HG03159 (cell line): ENCODE data around the gene CETP.

Experiments
- ATAC-seq: cut with Tn5 transposase; IDR thresholded peaks from one replicate; pipeline ENCODE4 v1.9.1; 2021; ENCODE audit warnings: mild to moderate bottlenecking, moderate library complexity; ENCODE audit not compliant: unreplicated experiment

CETP gene, protein sequence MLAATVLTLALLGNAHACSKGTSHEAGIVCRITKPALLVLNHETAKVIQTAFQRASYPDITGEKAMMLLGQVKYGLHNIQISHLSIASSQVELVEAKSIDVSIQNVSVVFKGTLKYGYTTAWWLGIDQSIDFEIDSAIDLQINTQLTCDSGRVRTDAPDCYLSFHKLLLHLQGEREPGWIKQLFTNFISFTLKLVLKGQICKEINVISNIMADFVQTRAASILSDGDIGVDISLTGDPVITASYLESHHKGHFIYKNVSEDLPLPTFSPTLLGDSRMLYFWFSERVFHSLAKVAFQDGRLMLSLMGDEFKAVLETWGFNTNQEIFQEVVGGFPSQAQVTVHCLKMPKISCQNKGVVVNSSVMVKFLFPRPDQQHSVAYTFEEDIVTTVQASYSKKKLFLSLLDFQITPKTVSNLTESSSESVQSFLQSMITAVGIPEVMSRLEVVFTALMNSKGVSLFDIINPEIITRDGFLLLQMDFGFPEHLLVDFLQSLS

DNA sequence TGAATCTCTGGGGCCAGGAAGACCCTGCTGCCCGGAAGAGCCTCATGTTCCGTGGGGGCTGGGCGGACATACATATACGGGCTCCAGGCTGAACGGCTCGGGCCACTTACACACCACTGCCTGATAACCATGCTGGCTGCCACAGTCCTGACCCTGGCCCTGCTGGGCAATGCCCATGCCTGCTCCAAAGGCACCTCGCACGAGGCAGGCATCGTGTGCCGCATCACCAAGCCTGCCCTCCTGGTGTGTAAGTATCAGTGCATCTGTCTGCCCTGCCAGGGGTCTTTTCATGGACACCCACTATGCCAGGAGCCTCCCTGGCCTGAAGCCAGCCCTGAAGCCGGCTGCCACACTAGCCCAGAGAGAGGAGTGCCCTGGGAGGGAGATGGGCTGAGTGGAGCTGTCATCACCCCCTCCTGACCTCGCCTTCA is at the start of gene CETP:
Gene CETP, plus strand, starts transcription at position 100 of the 431 bp plus-strand sequence. Its CDS starts 30 bp downstream, at position 130.
- ATAC-seq: no peak

DNA sequence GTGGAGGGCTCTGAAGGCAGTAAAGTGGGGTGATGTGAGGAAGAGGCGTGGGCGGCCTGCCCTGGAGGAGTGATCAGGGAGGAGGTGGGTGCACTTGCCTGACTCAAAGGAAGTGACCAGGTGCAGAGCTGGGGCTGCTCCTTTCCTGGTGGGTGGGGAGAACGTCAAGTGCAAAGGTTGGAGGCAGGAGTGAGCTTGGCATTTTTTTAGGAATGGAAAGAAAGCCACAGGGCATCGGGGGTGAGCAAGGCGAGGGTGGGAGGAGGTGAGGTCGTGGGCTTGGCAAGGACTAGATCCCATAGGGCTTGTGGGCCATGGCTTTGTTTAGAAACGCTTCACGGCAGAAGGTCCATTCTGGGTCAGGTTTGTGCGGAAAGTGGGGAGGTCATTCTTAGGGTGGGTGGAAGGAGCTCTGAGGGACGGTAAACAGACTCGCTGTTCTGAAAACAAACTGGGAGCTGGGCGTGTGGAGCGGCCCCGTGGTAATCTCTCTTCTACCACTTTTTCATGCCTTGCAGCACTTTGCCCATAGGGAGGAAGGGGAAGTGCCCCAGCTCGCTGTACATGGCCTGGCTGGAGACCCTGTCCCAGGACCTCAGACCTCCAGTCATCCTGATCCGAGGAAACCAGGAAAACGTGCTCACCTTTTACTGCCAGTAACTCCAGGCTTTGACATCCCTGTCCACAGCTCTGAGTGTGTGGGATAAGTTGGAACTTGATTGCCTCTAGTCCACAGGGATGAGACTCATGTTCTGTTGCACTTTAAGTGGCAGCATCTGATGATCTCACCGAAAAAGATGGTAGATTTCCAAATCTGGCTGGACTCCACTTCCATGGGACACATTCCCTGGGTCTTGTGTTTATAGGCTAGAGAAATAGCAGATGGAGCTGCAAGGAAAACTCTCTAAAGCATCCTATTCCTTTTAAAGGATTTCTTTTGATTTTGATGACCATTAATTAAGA is 48.7 kb upstream of the CETP start:
- no peak for ATAC-seq

DNA sequence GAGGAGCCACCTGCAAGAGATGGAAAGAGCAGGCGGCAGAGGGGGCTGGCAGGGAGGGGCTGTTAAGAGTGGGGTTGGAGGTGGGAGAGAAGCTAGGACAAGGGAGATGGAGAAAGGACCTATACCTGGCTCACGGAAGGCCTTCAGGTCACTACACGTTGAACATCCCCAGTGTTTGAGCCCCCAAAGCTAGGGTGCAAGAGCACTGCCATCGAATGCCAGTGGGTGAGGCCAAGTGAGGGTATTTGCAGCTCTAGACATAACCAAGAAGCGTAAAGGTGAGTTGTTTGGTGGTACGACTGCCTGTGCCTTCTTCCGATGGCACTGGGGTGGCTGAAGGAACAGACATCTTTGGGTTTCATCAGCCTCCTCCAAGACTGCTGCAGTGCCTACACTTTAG is 46.9 kb upstream of the CETP start:
- no peak for ATAC-seq

DNA sequence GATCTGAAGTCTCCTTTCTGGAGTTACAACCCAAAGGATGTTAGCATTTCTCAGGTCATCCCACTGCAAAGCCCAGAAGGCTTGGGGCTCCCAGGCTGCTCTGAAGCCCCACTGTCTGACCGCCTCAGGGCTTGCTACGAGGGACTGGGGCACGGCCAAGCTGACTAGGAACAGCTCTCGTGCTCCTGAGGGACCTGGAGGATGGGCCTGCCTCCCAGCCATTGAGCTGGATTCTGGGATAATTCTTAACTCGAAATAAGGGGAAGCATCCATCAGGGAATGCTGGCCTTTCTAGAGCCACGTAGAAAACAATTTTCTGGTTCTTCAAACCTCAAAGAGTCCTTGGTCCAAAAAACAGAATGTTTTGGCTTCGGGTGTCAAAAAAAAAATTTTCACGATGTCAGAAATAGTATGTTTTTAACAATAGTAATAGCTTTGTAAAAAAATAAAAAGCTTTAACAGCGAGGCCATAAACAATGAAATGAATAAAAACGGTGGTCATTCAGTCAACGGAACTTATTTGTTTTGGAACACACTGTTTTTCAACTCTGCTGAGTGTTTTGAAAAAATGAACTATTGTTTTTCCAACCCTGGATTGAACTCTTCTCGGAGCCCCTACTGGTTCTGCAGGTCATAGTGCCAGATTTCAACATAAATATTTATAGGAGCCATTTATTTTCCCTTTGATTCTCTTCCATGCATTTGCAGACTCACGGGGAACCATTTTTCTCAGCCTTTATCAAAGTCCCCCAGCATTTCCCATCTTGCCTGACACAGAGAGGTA is 46.2 kb upstream of the CETP start:
- no peak for ATAC-seq

DNA sequence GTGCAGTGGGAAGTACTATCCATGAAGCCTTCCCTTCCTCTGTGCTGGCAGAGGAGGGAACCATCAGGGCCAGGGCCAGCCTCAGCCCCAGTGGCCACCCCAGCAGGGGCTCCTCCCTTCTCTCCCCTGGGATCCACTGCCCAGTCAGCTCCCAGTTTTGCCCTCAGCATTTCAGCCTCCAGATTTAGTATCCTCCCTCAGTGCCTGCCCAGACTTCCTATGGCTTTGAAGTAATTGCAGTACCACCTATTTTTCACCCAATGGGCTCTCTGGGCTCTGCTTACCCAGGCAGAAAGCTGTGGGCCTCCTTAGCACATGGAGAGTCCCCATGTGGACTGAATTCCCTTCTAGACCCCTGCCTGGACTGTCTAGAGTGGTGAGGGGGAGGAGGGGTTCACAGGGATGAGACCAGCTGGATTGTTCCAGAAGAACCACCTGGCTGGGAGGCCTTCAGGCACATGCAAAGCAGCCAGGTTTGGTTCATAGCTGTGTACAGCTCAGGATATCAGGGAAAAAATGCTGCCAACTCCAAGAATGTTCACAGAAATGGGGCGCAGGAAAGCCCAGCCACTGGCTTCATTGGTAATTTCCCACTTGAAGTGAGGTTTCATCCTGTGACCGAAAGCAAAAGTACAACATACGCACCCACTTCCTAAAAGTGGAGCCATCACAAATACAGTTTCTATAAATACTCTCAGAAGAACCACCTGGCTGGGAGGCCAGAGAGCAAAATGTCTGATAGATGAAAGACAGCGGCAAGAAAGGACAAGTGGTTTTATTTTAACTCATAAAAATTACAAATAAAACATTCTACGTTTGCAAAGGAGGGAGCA is 45.0 kb upstream of the CETP start:
- peak; percentile 71 for ATAC-seq

DNA sequence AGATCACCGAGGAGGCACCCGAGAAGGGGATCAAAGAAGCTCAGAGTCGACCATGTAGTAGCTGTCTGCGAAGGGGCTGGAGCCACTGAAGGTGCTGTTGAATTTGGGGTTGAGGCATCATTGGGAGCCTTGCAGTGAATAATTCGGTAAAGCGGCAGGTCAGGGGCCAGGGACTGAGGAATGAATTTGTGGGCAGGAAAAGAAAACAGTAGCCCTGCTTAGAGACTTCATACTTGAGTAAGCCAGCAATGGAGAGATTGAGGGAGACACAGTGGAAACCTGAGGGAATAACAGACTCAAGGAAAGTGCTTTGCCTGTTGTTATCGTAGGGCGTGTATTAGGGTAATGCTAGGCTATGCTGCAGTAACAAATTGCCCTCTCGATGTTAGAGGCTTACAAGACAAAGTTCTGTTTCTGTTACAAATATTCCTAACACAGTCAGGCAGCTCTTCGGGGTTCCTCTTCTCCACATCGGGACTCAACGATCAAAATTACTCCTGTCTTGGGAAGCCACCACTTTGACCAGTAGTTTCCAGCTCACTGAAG is 43.2 kb upstream of the CETP start:
- no peak for ATAC-seq

DNA sequence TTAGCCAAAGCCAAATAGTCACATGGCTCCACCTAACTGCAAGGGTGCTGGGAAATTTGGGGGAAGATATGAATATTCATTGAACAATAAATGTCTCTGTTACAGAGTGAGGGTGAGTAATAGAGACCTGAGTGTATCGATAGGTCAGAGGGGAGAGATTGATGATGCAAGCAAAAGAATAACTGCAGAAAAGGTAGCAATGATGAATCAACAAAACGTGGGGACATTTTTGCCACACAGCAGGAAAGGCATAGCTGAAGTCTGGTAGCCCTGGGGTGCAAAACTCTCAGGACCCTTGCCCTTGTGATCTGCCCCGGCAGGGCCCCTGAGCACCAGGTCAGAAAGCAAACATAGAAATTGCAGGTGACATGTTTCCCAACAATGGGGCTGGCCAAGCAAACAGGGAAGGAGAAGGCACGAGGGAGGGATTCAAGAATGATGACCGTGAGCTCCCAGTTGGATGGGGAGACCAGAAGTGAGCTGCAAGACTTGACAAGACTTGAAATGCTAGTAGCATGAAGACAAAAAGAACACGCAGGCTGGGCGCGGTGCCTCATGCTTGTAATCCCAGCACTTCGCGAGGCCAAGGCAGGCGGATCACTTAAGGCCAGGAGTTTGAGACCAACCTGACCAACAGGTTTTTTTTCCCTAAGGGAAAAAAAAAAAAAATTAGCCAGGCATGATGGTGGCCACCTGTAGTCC is 42.5 kb upstream of the CETP start:
- no peak for ATAC-seq

DNA sequence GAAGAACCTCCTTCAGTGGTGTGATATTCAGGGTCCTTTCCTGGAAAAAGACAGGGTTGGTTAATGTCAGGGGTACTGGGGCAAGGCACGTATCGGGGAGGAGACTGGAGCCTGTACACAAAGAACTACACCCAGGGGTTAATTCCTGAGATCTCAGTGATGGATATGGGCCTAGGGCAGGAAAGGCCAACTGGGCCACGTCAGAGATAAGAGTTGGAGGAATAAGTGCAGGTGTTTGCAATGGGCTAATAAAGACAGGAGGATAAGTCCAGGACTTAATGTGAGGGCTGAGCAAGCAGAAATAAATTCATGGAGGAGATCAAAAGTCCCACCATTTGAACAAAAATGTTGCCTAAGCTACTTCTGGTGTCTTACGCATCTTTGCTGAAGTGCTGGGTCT is 40.2 kb upstream of the CETP start:
- no peak for ATAC-seq

DNA sequence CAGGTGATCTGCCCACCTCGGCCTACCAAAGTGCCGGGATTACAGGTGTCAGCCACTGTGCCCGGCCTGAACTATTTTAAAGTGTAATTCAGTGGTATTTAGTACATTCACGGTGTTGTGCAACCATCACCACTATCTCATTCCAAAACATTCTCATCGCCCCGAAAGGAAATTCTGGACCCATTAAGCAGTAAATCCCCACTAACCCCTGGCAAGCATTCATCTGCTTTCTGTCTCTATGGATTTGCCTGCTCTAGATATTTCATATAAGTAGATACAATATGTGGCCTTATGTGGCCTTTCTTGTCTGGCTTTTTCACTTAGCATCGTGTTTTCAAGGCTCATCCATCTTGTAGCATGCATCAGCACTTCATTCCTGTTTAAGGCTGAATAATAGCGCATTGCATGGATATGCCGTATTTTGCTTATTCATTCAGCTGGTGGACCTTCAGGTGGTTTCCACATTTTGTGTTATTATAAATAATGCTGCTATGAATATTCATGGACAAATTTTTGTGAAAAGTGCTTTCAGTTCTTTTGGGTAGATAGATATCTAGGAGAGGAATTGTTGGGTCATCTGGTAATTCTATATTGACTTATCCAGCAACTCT is 38.2 kb upstream of the CETP start:
- no peak for ATAC-seq

DNA sequence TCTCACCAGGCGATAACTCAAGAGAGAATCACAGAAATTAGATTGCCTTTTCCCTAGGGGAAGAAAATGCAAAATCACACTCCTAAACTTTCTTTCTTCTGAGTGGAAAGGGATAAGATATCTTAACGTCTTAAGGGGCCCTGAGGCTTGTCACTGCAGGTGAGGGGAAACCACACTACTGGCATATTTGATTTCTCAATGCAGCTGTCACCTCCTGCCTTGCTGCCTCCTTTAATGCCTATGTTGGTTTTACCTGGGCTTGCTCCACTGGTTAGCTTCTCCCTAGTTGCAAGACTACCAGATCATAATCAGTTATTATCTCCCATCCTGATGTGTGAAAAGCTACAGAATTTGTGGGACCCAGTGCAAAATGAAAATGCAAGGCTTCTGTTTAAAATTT is 34.3 kb upstream of the CETP start:
- no peak for ATAC-seq

DNA sequence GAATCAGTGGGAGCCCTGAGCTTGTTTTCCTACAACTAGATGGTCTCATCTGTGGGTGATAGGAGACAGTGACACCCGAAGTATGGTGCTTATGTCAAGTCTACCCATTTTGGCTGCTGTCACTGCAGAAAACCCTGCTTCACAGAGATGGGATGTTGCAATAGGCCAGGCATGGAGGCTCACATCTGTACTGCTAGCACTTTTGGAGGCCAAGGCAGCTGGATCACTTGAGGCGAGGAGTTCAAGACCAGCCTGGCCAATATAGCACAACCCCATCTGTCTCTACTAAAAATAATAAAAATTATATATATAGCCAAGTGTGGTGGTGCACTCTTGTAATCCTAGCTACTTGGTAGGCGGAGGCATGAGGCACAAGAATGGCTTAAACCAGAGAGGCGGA is 32.1 kb upstream of the CETP start:
- no peak for ATAC-seq

DNA sequence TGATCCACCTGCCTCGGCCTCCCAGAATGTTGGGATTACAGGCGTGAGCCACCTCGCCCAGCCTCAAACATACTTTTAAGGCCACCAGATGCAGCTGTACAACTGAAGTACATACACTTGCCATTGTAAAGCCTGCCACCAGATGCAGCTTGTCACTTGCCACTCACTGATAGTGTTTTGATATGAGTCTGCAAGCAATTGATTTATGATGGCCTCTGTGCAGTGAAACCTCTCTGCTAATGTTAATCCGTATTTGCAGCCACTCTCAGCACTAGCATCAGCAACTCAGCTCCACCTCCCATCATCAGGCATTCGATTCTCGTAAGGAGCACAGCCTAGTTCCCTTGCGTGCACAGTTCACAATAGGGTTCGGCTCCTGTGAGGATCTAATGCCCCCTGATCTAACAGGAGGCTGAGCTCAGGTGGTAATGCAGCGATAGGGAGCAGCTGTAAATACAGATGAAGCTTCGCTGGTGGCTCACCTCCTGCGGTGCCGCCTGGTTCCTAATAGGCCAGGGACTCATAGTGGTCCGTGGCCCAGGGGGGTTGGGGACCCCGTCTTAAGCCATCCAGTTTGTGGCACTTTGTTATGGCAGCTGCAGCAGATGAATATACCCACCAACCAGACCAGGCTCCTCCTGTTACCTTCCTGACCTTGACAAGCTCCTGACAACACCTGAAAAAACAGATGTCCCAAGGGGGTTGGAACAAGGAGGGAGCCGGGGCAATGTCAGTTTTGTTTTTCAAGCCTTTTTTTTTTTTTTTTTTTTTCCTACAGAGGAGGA is 31.1 kb upstream of the CETP start:
- no peak for ATAC-seq

DNA sequence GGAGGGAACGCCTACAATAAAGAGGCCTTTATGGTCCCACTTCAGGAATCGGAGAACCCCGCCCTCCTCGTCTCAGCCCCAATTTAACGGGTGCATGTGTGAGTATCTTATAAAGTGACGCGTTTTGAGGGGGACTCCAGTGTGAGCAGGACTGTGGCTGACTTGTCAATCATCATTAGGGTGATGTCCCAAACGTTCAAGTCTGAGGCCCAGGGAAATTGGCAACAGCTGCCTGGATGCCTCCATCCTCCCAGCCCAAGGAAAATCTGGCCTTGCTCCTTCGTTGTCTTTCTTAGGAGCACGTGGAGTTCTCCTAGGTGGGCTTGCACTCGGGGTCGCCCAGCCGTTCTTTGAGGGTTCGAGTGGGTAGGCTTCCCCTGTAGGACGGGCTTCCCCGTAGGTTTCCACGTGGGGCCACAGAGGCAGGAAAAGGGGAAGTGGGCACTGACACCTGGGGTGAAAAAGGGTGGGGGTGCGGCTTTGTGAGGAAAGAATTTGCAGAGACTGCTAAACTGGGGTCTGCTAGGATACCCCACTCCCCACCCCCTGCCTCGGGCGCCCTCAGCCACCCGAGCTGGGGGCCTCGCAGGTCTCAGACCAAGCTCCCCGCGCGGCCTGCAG is 30.4 kb upstream of the CETP start:
- ATAC-seq: peak; percentile 42

DNA sequence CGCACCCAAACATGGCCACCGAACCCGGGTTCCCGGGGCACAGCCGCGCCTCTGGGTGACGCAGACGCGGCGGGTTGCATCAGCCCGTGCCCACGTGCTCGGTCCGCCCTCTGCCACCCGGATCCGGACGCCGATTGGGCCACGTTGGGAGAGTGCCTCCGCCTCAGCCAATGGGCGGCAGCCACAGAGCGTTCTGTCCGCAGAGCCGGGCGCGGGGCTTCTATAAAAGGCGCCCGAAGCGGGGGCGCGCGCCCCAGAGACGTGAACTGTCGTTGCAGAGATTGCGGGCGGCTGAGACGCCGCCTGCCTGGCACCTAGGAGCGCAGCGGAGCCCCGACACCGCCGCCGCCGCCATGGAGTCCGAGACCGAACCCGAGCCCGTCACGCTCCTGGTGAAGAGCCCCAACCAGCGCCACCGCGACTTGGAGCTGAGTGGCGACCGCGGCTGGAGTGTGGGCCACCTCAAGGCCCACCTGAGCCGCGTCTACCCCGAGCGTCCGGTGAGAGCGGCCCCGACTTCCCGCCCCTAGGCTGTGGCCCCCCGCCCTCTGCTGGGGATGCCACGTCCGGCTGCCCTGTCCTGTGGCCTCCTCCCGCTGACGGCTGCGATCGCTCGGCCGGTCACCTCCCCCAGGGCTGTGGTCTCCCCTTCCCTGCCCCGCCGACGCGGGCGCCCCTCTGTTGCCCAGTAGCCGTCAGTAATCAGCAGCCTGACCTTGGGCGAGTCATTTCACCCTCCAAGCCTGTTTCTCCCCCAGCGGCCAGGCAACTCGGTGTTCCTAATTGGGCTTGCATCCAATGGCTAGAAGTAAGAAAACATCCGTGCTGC is 29.6 kb upstream of the CETP start, which contains the start of gene HERPUD1:
Gene HERPUD1, plus strand, starts transcription at position 251 of the 829 bp plus-strand sequence. Its CDS starts 103 bp downstream, at position 354.
- ATAC-seq: peak; percentile 87

DNA sequence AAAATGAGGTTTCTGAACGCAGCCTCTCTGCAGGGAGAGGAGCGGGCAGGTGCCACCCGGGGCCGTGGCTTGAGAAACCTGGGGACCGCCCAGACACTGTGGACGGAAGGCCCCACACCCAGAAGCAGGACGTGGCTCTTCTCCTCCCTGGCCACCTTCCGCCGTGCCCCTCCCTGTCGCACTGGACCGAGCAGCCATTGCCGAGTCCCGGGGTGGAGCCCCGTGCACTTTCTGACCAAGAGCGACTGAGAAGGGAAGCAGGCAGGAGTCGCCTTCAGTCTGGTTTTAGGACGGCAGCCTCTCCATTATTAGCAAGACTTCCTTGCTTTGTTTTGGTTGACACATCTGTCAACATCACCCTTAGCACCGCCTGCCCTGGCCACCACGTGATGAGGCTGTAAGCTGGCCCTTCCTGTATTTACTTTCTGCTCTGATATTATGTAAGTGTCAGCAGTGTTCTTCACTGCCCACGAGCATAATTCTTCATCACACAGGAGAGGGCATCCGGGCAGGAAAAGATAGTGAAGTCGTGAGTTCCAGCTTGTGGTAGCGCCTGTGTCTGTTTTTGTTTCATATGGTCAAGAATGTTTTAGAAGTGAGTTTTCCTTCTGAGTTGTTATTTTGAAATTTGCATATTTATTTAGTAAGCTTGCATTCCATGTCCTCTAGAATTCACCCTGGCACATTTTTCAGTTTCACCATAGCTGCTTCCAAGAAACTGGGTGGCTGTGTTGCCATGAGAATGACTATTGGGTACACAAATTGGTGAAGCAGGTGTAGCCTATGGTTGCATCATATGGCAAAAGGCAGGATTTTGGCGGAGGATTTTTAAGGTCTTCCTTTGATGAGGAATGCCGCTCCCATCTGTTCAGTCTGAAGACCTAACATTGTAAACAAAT is 28.8 kb upstream of the CETP start:
- ATAC-seq: no peak
